Breast epithelium (tissue), 4 donors: ENCODE measurements around the gene TNS3. TPM values are rescaled to one million over a fixed set of nuclear protein-coding genes. Genes with fewer than 3 reads are reported as not detected.
A peak's percentile ranks its signal among the peaks of the same experiment; 100 is the strongest.

Experiments
- DNase-seq, 2 donors: peaks; one replicate each; pipeline ENCODE4 v3.0.0-alpha.2; 2019; ENCODE audit warnings: low spot score in 2 of 2
- H3K27ac ChIP-seq, 2 donors: fragments of 200-600 bp; sonication (generic) in 1 of 2; one replicate each; pipeline ENCODE4 v1.5.1; 2016 to 2019; ENCODE audit warnings: mild to moderate bottlenecking in 1 of 2
- H3K27me3 ChIP-seq, 2 donors: fragments of 200-600 bp; sonication (generic) in 1 of 2; one replicate each; pipeline versions ENCODE4 v1.5.1 to v1.6.0; 2017 to 2019; ENCODE audit warnings: control low read depth in 1 of 2, mild to moderate bottlenecking in 1 of 2
- H3K36me3 ChIP-seq: fragments of 200-600 bp; one replicate; pipeline ENCODE4 v1.5.1; 2019
- H3K4me1 ChIP-seq, 2 donors: fragments of 200-600 bp; sonication (generic); one replicate each; pipeline ENCODE4 v1.5.1; 2016 to 2019; ENCODE audit warnings: control low read depth in 1 of 2
- H3K4me3 ChIP-seq, 3 donors: fragments of 200-600 bp; sonication (generic); 1 replicate in 2 of 3; 2 replicates in 1 of 3; pipeline ENCODE4 v1.5.1; 2016 to 2019; ENCODE audit warnings: mild to moderate bottlenecking in 3 of 3, moderate library complexity in 2 of 3
- H3K9me3 ChIP-seq, 2 donors: fragments of 200-600 bp; sonication (generic) in 1 of 2; one replicate each; pipeline ENCODE4 v1.5.1; 2016 to 2019; ENCODE audit warnings: control low read depth in 1 of 2
- CTCF ChIP-seq, 3 donors: fragments of 450-650 bp; IDR thresholded peaks; one replicate each; pipeline ENCODE4 v1.5.1; 2016 to 2017; ENCODE audit warnings: antibody characterized with exemption in 3 of 3, mild to moderate bottlenecking in 3 of 3, moderate library complexity in 3 of 3
- POLR2A ChIP-seq: fragments of 450-650 bp; IDR thresholded peaks from one replicate; pipeline ENCODE4 v1.6.1; 2016; ENCODE audit warnings: antibody characterized with exemption, mild to moderate bottlenecking, moderate library complexity
- POLR2AphosphoS5 ChIP-seq, 3 donors: sonication (generic); formaldehyde crosslinking; IDR thresholded peaks; one replicate each; pipeline ENCODE4 v1.6.1; 2017; ENCODE audit warnings: antibody characterized with exemption in 3 of 3
- intact Hi-C: fragments of 100-400 bp; cut with DNase I; formaldehyde crosslinking; loops from one replicate; pipeline ENCODE4 v1.15.1; 2023; ENCODE audit warnings: low total_unique reads
- total RNA-seq, 3 donors: library from RNA; depleted of rRNA; stranded (reverse); fragments of >200 nt; gene quantifications; one replicate each; pipeline ENCODE4 v1.1.0, GENCODE V29; 2016

TNS3 gene
- total RNA-seq, 3 donors from 2014 or later, result 41.0 to 78.1 (median 56.2) TPM

DNA sequence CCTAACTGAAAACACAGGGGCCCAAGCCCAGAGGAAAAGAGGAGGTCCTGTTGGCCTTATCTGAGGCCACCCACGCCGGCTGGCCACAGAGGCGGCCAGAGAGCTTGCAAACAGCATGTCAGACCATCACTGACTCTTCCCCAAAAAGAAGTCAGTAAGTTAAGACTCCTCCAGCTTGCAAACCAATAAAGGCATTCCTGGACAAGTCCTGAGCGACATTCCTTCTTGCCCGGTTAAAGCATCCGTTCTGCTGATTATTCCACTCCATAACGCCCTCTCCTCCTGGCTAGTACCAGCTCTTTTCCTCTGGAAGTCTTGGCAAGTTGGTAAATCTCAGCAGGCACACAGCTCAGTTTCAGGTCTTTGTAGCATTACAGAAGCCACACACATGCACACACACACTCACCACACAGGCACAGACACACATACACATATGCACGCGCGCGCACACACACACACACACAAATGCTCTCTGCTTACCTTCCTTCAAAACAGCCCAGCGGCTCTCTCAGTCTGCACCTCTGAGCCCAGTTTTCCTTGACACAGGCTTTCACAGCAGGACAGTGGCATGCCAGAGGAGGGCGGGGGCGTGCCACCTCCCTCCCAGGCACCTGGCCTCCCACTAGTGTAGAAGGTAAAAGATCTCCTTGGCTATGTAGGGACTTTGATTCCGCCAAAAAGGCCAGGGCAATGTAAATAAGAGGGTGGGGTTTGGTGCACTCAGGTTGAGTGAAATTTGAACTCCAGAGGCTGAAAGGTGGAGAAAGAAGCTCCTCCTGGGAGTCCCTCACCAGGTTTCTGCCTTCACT, 201.4 kb downstream of the TNS3 start:
- Histone ChIP-seq H3K9me3 (no peaks in the 10 kb centered on the region), H3K27ac (peak overlapping the region; percentile 50 to 54), H3K4me3 (peak overlapping the region in 2 of 3 donors; percentile 19 to 21), H3K36me3 (no peaks in the 10 kb centered on the region), H3K4me1 (peaks cover 0 to 15% of the 10 kb centered on the region in 2 donors), H3K27me3 (no peaks in the 10 kb centered on the region)
- DNase-seq, result no peak
- intact Hi-C loops, result no loop called here
- no peak for TF ChIP-seq CTCF (IDR thresholded peaks at IDR 0.05)

GRCh38 chr7:47379629-47380324, 202.1 kb downstream of the TNS3 start:
- TF ChIP-seq POLR2A (no peak), POLR2AphosphoS5 (IDR thresholded peaks at IDR 0.05) (no peak), CTCF (IDR thresholded peaks at IDR 0.05) (no peak)
- intact Hi-C loops, result no loop called here
- H3K4me1 ChIP-seq, result peaks cover 0 to 15% of the 10 kb centered on the region in 2 donors

DNA sequence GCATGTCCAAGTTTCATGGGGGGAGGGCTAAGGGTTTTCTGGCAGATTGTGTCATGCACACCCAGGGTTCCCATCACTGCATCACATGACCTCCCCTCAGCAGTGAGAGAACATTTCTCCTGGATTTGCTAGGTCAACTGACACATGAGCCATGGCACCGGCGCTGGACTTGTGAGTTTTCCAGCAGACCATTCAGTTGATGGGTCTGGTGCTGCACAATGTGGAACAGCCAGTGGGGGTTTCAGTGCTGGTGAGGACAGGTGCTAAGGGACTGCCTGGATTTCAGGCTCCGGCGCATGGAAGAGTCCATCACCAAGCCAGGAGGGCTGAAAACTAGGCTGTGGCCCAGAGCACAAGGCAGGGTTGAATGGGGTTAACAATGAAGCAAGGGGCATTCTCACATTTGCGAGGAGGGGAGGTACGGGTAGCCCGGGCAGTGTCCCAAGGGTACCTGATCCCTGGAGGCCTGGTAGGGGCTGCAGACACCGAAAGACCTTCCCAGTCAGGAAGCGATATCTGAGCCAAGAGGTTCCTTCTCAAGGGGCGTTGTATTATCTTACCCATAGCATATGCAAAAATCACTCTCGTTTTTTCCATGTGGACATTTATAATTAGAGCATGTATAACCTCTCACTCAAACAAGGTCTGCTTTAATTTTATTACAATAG, 203.0 kb downstream of the TNS3 start:
- no peak overlapping the region for H3K4me3 ChIP-seq
- H3K27me3 ChIP-seq, result no peaks in the 10 kb centered on the region
- intact Hi-C loops, result no loop called here
- no peak overlapping the region for H3K27ac ChIP-seq
- no peak for DNase-seq
- no peaks in the 10 kb centered on the region for H3K9me3 ChIP-seq
- TF ChIP-seq POLR2AphosphoS5 (IDR thresholded peaks at IDR 0.05) (no peak), POLR2A (no peak), CTCF (IDR thresholded peaks at IDR 0.05) (no peak)
- no peaks in the 10 kb centered on the region for H3K36me3 ChIP-seq
- H3K4me1 ChIP-seq, result peaks cover 0 to 15% of the 10 kb centered on the region in 2 donors

More at GRCh38 chr7:47379629-47380324, 202.1 kb downstream of the TNS3 start:
- no peaks in the 10 kb centered on the region for H3K36me3 ChIP-seq
- no peaks in the 10 kb centered on the region for H3K9me3 ChIP-seq
- DNase-seq, result peak in 1 of 2 donors; percentile 36
- H3K27ac ChIP-seq, result peak overlapping the region; percentile 50 to 54
- H3K4me3 ChIP-seq, result peak overlapping the region in 2 of 3 donors; percentile 19 to 21
- H3K27me3 ChIP-seq, result no peaks in the 10 kb centered on the region

- no peak for DNase-seq
- Histone ChIP-seq H3K36me3 (no peaks in the 10 kb centered on the region), H3K27ac (no peak overlapping the region), H3K27me3 (no peaks in the 10 kb centered on the region), H3K4me1 (peaks cover 0 to 15% of the 10 kb centered on the region in 2 donors), H3K4me3 (no peak overlapping the region), H3K9me3 (no peaks in the 10 kb centered on the region)
- TF ChIP-seq POLR2AphosphoS5 (IDR thresholded peaks at IDR 0.05) (no peak), CTCF (IDR thresholded peaks at IDR 0.05) (no peak), POLR2A (no peak)
- intact Hi-C loops, result no loop called here
Observed at GRCh38 chr7:47377741-47378140, 204.2 kb downstream of the TNS3 start.
